ENCODE data around the gene ARHGAP23.
A peak's percentile ranks its signal among the peaks of the same experiment; 100 is the strongest.

DNA sequence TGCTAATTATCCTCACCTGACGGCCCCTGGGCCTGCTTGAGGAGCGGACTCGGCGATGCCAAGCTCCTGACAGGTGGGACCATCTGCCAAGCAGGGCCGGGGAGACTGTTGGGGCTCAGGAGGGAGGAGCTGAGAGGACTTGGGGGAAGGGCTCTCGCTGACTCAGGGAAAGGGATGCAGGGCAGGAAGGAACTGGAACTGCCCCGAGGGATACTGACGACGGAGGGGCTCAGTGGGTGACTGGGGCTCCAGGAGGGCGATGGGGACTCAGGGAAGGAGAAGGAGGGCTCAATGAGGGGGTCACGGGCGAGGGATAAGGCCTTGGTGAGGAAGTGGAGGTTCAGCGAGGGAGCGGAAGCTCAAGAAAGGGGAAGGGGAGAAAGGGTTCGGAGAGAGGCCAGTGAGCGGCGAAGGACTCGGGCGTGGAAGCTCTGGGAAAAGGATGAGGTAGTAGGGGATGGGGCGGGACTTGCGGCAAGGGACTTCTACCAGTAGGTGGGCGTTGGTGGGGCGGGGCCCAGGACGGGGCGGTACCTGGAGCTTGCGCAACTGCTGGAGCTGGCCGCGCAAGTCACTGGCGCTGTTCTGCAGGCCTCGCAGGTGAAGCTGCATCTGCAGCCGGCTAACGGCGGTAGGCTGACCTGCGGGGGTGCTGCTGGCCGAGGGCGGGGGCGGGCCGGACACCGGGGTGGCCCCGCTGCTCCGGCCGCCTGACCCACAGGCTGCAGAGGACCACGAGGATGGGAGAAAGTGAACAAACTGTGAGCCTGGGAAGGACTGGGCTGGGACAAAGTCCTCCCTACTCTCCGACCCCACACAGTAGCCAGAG lies 131.0 kb downstream of the ARHGAP23 start:
- TF ChIP-seq, protein P1, sequence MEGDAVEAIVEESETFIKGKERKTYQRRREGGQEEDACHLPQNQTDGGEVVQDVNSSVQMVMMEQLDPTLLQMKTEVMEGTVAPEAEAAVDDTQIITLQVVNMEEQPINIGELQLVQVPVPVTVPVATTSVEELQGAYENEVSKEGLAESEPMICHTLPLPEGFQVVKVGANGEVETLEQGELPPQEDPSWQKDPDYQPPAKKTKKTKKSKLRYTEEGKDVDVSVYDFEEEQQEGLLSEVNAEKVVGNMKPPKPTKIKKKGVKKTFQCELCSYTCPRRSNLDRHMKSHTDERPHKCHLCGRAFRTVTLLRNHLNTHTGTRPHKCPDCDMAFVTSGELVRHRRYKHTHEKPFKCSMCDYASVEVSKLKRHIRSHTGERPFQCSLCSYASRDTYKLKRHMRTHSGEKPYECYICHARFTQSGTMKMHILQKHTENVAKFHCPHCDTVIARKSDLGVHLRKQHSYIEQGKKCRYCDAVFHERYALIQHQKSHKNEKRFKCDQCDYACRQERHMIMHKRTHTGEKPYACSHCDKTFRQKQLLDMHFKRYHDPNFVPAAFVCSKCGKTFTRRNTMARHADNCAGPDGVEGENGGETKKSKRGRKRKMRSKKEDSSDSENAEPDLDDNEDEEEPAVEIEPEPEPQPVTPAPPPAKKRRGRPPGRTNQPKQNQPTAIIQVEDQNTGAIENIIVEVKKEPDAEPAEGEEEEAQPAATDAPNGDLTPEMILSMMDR (IDR thresholded peaks at IDR 0.05): peak in 5 of 7 experiments; percentile 22 to 49 (median 33)
- peak in 2 of 3 donors; percentile 45 to 63 for TF ChIP-seq POLR2A (IDR thresholded peaks at IDR 0.05)
